ENCODE results near the gene EFHC1.

Gene EFHC1

DNA sequence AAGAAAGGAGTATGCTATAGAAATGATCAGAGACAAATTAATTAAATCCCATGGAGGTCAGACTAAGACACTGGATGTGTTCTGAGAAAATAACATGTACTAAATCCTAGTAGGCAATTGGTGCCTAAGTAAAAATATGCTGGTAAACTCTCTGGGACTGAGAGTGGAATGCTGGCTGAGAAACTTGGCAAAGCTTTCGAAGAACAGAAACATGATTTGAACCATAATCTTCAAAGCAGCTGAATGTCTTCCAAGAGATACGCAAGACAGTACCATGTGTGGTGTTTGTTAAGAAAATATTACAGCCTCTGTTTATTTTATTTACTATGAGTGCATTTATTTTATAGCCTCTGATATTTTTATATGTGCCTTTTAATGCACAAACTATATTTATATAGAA is 55.2 kb downstream of the EFHC1 start:
- TF ChIP-seq, protein P1, sequence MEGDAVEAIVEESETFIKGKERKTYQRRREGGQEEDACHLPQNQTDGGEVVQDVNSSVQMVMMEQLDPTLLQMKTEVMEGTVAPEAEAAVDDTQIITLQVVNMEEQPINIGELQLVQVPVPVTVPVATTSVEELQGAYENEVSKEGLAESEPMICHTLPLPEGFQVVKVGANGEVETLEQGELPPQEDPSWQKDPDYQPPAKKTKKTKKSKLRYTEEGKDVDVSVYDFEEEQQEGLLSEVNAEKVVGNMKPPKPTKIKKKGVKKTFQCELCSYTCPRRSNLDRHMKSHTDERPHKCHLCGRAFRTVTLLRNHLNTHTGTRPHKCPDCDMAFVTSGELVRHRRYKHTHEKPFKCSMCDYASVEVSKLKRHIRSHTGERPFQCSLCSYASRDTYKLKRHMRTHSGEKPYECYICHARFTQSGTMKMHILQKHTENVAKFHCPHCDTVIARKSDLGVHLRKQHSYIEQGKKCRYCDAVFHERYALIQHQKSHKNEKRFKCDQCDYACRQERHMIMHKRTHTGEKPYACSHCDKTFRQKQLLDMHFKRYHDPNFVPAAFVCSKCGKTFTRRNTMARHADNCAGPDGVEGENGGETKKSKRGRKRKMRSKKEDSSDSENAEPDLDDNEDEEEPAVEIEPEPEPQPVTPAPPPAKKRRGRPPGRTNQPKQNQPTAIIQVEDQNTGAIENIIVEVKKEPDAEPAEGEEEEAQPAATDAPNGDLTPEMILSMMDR (IDR thresholded peaks at IDR 0.05; ENCODE audit: low read depth, low read length, missing control alignments) = no peak
- no peak overlapping the region for H3K4me3 ChIP-seq (replicated peaks; ENCODE audit: low read depth, low read length)
- DNase-seq (ENCODE audit: extremely low read depth, low read depth) = no peak

DNA sequence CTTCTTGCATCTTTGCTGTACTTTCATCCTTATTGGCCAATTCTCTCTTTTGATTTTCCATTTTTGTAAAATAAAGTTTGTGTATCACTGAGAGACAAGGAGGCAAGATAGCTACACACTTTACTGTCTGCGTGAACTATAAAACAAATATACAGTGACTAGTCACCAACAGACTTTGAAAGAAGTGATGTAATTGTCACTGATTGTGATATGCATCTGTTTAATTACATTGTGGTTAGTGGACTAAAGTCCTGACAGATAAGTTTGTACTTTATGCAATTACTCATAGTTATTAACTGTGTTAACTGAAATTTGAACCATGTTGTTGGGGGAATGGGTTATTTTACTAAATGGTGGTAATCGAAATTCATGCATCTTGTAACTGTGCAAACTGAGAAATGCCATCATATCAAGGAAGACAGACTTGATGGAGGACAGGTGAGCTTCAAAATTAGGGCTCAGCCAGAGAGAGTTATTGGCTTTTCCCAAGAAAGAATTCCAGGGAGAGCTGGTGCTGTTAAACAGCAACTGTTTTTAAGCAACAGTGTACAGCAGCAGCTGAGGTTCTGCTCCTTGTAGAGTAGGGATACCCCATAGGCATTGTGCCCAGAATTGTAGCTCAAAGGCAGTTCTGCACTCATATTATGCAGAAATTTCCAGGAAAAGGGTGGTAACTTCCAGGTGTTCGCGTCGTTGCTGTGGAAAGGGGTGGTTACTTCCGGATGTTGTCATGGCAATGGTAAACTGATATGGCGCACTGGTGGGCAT is 62.9 kb downstream of the EFHC1 start:
- TF ChIP-seq, protein P1 (IDR thresholded peaks at IDR 0.05; ENCODE audit: low read depth, low read length, missing control alignments) = no peak
- no peak overlapping the region for H3K4me3 ChIP-seq (replicated peaks; ENCODE audit: low read depth, low read length)
- DNase-seq (ENCODE audit: extremely low read depth, low read depth) = no peak

DNA sequence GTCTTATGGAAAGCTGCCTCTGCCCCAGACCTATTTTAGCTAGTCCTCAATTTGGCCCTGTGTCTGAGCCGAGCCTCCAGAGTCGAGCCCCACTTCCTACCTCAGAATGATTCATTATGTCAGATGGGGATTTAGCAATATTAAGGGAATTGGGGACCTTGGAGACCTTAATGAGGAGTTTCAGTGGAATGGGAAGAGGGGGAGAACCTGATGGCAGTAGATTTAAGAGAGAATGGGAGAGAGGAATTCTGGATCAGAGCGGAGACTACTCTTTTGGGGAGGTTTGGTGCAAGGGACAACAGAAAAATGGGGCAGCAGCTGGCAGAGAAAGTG is 63.5 kb downstream of the EFHC1 start:
- TF ChIP-seq, protein P1 (IDR thresholded peaks at IDR 0.05; ENCODE audit: low read depth, low read length, missing control alignments) = no peak
- no peak for DNase-seq (ENCODE audit: extremely low read depth, low read depth)
- H3K4me3 ChIP-seq (replicated peaks; ENCODE audit: low read depth, low read length) = no peak overlapping the region

DNA sequence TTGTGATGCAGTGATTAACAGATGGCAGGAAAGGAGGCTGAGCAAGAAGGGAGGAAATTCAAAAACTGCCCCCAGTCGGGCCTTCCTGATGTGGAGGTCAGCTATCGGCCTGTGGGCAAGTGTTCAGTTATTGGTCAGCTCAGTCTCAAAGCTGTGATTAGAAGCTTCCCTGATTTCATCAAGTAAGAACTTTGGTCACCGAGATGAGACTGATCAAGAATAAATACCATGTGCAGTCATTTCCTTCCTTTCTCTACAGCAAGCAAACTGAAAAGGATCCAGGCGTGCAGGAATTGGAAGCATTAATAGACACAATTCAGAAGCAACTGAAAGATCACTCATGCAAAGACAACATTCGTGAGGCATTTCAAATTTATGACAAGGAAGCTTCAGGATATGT is 69.7 kb downstream of the EFHC1 start:
- DNase-seq (ENCODE audit: extremely low read depth, low read depth) = no peak
- TF ChIP-seq, protein P1 (IDR thresholded peaks at IDR 0.05; ENCODE audit: low read depth, low read length, missing control alignments) = no peak
- H3K4me3 ChIP-seq (replicated peaks; ENCODE audit: low read depth, low read length) = no peak overlapping the region

DNA sequence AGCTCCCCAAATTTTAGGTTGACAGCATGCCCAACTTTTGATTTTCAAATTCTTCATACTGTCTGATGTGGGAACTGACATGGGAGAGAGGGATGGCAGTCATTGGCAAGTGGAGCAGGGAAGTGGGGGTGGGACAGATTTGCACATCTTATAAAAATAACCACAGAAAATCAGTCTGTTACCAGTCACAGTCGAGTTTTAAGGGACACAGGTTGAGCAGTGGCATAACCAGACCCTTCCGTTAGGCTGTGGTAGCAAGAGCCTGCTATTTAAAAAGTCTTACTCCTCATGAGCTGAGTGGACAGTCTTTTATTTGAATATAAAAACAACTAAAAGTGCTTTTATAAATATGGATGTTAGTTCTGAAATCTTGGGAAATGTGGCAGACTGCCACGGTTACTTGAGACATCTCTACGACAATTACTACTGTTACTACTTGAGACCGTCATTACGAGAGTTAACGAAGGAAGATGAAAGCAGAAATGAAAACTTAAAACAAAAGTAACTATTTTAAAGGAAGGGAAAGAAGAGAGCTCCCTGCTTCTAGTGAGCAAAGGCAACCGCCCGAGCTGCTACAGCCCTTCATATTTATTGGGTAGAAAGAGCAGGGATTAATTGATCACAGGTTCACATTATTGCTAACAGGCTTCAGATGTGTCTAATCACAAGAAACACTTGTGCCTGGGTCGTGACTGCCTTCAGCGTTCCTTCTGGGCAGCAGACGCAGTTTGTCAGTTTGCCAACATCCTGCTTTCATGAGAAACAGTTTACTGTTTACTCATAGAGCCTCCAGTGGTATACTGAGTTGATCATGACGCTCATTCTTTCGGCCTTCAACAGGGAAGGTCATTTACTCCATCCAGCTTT is 71.3 kb downstream of the EFHC1 start:
- H3K4me3 ChIP-seq (replicated peaks; ENCODE audit: low read depth, low read length) = no peak overlapping the region
- TF ChIP-seq, protein P1 (IDR thresholded peaks at IDR 0.05; ENCODE audit: low read depth, low read length, missing control alignments) = no peak
- DNase-seq (ENCODE audit: extremely low read depth, low read depth) = no peak

DNA sequence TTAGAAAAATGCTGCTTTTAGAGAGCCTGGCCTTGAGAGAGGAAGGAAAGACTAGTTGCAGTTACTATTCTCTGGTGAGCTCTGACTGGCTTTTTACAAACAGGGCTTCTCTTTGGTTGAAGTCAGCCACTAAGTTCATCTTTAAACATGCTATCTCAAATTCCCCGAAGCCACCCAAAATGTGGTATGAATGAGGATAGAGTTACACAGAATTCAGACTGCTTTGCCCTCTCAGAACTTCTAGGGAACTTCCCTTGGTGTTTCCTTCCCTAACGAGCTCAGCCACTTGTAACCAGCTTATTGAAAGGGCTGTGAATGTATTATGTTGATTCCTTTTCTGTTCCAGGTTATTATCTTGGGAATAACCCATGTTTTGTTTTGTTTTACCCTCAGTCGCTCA is 73.5 kb downstream of the EFHC1 start:
- DNase-seq (ENCODE audit: extremely low read depth, low read depth) = no peak
- TF ChIP-seq, protein P1 (IDR thresholded peaks at IDR 0.05; ENCODE audit: low read depth, low read length, missing control alignments) = no peak
- H3K4me3 ChIP-seq (replicated peaks; ENCODE audit: low read depth, low read length) = no peak overlapping the region

Data from HFF-Myc (cell line).